ENCODE data around the gene SPCS1.

DNA sequence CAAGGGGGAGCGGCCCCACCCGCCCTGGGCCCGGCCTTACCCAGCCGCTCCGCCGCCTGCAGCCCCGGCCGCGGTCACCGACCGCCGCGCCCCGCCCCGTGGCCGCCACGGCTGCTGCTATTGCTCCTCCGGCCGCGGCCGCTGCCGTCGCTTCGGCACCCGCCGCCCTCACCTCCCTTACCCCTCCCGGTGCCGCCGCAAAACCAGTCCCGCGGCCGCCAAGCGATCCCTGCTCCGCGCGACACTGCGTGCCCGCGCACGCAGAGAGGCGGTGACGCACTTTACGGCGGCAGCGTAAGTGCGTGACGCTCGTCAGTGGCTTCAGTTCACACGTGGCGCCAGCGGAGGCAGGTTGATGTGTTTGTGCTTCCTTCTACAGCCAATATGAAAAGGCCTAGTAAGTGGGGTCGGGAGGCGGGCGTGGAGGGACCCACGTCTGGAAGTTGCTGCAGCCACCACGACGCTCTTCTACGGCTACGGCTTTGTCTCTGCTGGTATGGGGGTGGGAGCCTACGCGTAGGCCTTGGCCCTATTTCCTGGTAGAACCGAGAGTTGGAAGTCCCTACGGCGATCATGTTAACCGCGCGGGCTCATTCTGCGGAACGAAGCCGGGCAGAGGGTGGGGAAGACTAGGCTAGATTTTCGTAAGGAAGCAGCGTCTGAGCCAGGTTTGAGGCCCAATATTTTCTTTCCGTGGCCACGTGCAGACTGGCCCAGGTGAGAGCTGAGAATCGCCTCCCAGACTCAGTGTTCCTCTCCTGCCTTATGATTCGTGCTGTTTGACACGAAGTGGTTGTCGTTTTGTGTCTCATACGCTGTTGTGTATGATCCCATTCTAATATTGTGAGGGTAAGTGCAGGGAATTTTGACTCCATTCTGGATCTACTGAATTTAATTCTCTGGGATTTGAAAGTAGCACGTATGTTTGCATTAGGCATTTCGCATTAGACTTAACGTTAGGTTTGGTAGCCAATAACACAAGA, 19.9 kb upstream of the SPCS1 start, which contains the start of the genes GNL3 and PBRM1:
- TF ChIP-seq TAF1 (IDR thresholded peaks at IDR 0.05; ENCODE audit: low read depth) = peak; percentile 90
- TF ChIP-seq ZBTB7A (IDR thresholded peaks at IDR 0.05; ENCODE audit: low read depth) = no peak
- no peak for TF ChIP-seq EP300 (IDR thresholded peaks at IDR 0.05; ENCODE audit: borderline replicate concordance)
- TF ChIP-seq YY1 (IDR thresholded peaks at IDR 0.05; ENCODE audit: low read depth) = no peak; the same call in 1 of the 2 replicates

Measured in Ishikawa (cell line).